ENCODE results near the gene TBATA. TPM values are rescaled to one million over a fixed set of nuclear protein-coding genes. Genes with fewer than 3 reads are reported as not detected.

Gene TBATA
- total RNA-seq, 1 donor from 2014 or later: not detected

- H3K9me3 ChIP-seq: no peaks in the 10 kb centered on the region
- no peaks in the 10 kb centered on the region for H3K36me3 ChIP-seq
- DNase-seq (ENCODE audit: low spot score in 2 of 2): peak in 1 of 2 donors; percentile 13
- no peaks in the 10 kb centered on the region for H3K4me1 ChIP-seq
- no peak for TF ChIP-seq CTCF (IDR thresholded peaks at IDR 0.05)
- intact Hi-C loops (cut with DNase I): no loop called here
- no peak overlapping the region for H3K27ac ChIP-seq
- no peak overlapping the region for H3K4me3 ChIP-seq
- H3K27me3 ChIP-seq: no peaks in the 10 kb centered on the region
Measured at GRCh38 chr10:70780772-70781171, 4.4 kb downstream of the TBATA start.

- no peaks in the 10 kb centered on the region for H3K9me3 ChIP-seq
- H3K4me3 ChIP-seq: no peak overlapping the region
- intact Hi-C loops (cut with DNase I): no loop called here
- H3K36me3 ChIP-seq: no peaks in the 10 kb centered on the region
- DNase-seq (ENCODE audit: low spot score in 2 of 2): peak in 1 of 2 donors; percentile 31
- no peaks in the 10 kb centered on the region for H3K27me3 ChIP-seq
- no peaks in the 10 kb centered on the region for H3K4me1 ChIP-seq
- no peak for TF ChIP-seq CTCF (IDR thresholded peaks at IDR 0.05)
- H3K27ac ChIP-seq: no peak overlapping the region
Measured at GRCh38 chr10:70780370-70780760, 4.8 kb downstream of the TBATA start.

GRCh38 chr10:70779511-70780369, 5.4 kb downstream of the TBATA start:
- no peak overlapping the region for H3K4me3 ChIP-seq
- no peaks in the 10 kb centered on the region for H3K27me3 ChIP-seq
- no peak for TF ChIP-seq CTCF (IDR thresholded peaks at IDR 0.05)
- no peak overlapping the region for H3K27ac ChIP-seq
- H3K9me3 ChIP-seq: no peaks in the 10 kb centered on the region
- intact Hi-C loops (cut with DNase I): no loop called here
- H3K4me1 ChIP-seq: no peaks in the 10 kb centered on the region
- H3K36me3 ChIP-seq: no peaks in the 10 kb centered on the region
- peak in 1 of 2 donors; percentile 63 for DNase-seq (ENCODE audit: low spot score in 2 of 2)

GRCh38 chr10:70779088-70779487, 6.1 kb downstream of the TBATA start:
- DNase-seq (ENCODE audit: low spot score in 2 of 2): peak in 1 of 2 donors; percentile 55
- intact Hi-C loops (cut with DNase I): no loop called here

GRCh38 chr10:70778267-70778924, 6.8 kb downstream of the TBATA start:
- TF ChIP-seq CTCF (IDR thresholded peaks at IDR 0.05): no peak
- no peak overlapping the region for H3K27ac ChIP-seq
- intact Hi-C loops (cut with DNase I): no loop called here

More at GRCh38 chr10:70779088-70779487, 6.1 kb downstream of the TBATA start:
- no peaks in the 10 kb centered on the region for H3K36me3 ChIP-seq
- no peak for TF ChIP-seq CTCF (IDR thresholded peaks at IDR 0.05)
- no peaks in the 10 kb centered on the region for H3K27me3 ChIP-seq
- H3K9me3 ChIP-seq: no peaks in the 10 kb centered on the region
- no peaks in the 10 kb centered on the region for H3K4me1 ChIP-seq
- no peak overlapping the region for H3K27ac ChIP-seq
- H3K4me3 ChIP-seq: no peak overlapping the region

More at GRCh38 chr10:70778267-70778924, 6.8 kb downstream of the TBATA start:
- DNase-seq (ENCODE audit: low spot score in 2 of 2): peak in 1 of 2 donors; percentile 35
- no peaks in the 10 kb centered on the region for H3K27me3 ChIP-seq
- no peaks in the 10 kb centered on the region for H3K36me3 ChIP-seq
- no peaks in the 10 kb centered on the region for H3K4me1 ChIP-seq
- H3K9me3 ChIP-seq: no peaks in the 10 kb centered on the region
- no peak overlapping the region for H3K4me3 ChIP-seq
